Measurements from ENCODE around the gene STX11. TPM values are rescaled to one million over a fixed set of nuclear protein-coding genes. Genes with fewer than 3 reads are reported as not detected.

STX11 gene
- total RNA-seq, 1 experiment from 2014 or later, result 0.69 TPM

DNA sequence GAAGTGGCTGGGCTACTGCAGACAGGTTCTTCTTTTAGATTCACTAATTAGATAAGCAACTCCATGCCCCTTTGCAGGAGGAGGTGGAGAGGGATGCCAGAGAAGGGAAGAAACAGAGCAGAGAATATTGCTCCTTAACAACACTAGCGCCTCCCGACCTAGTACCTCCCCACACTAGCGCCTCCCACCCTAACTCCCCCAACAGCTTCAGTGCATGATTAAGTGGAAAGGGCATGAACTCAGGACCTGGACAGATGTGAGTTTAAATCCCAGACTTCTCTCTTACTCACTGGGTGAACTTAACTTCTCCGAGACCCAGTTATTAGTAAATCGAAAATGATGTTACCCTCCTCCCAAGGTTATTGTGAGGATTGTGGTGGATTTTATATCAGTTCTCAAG, 25.7 kb downstream of the STX11 start:
- no peaks in the 10 kb centered on the region for H3K36me3 ChIP-seq (ENCODE audit: control insufficient read depth in 1 of 2, insufficient read depth in 2 of 2, low read length in 2 of 2)
- no peaks in the 10 kb centered on the region for H3K79me2 ChIP-seq (ENCODE audit: insufficient read depth, low read length)
- DNase-seq (ENCODE audit: low read depth, low spot score) (no peak), ATAC-seq (no peak)
- intact Hi-C loops (cut with micrococcal nuclease), result no loop called here
- no peaks in the 10 kb centered on the region for H3K27me3 ChIP-seq (ENCODE audit: insufficient read depth, low read length)
- ChIA-PET POLR2A (no interaction called here), RAD21 (ENCODE audit: low non-redundant PET in 1 of 2, low total read pairs in 2 of 2, uncharacterized antibody in 2 of 2, unreplicated experiment in 2 of 2) (no interaction called here), CTCF (no interaction called here)
- no peak overlapping the region for H3K4me3 ChIP-seq (replicated peaks in 1 of 2; ENCODE audit: low read depth in 1 of 2, low read length in 2 of 2)
- no peaks in the 10 kb centered on the region for H3K9me2 ChIP-seq (ENCODE audit: insufficient read depth)
- H3K9me3 ChIP-seq (ENCODE audit: control insufficient read depth in 1 of 2, insufficient read depth in 1 of 2, low read depth in 1 of 2, low read length in 2 of 2), result no peaks in the 10 kb centered on the region
- no peak overlapping the region for H3K27ac ChIP-seq (ENCODE audit: low read depth, low read length)
- TF ChIP-seq TCF7L2 (IDR thresholded peaks at IDR 0.05; ENCODE audit: borderline replicate concordance, extremely low read depth, insufficient read depth, insufficient read length) (no peak), JUND (IDR thresholded peaks at IDR 0.05) (no peak), EZH2phosphoT487 (IDR thresholded peaks at IDR 0.05; ENCODE audit: borderline replicate concordance) (no peak)
- BruUV-seq (replicated peaks), result no TSS peak
- H3K9ac ChIP-seq (ENCODE audit: low read length), result no peak overlapping the region
- H3K4me2 ChIP-seq (ENCODE audit: low read length), result no peak overlapping the region
- no peaks in the 10 kb centered on the region for H4K20me1 ChIP-seq (ENCODE audit: insufficient read depth)
- H2AFZ ChIP-seq (ENCODE audit: low read depth, low read length, poor library complexity, severe bottlenecking), result no peak overlapping the region
- H3K4me1 ChIP-seq (ENCODE audit: control insufficient read depth in 1 of 2, insufficient read depth in 2 of 2, low read length in 2 of 2), result no peaks in the 10 kb centered on the region

DNA sequence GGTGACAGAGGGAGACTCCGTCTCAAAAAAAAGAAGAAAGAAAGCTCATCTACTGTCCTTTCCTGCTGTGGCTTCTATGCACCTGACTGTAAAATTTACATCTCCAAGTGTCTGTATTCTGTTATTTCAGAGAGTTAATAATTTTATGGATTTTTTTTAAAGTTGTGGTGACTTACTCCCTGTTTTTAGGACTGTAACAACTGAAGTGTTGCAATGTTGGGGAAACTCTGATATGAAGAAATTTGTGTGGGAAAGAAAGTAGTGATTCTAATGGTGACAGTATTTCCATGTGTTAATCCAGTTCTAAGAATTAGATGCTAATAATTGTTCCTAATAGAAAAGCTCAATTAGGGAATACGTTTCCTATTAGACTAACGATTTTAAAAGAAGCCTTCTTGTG, 27.4 kb downstream of the STX11 start:
- Histone ChIP-seq H3K4me3 (replicated peaks in 1 of 2; ENCODE audit: low read depth in 1 of 2, low read length in 2 of 2) (no peak overlapping the region), H4K20me1 (ENCODE audit: insufficient read depth) (no peaks in the 10 kb centered on the region), H3K79me2 (ENCODE audit: insufficient read depth, low read length) (no peaks in the 10 kb centered on the region), H3K4me1 (ENCODE audit: control insufficient read depth in 1 of 2, insufficient read depth in 2 of 2, low read length in 2 of 2) (no peaks in the 10 kb centered on the region), H2AFZ (ENCODE audit: low read depth, low read length, poor library complexity, severe bottlenecking) (no peak overlapping the region), H3K9me3 (ENCODE audit: control insufficient read depth in 1 of 2, insufficient read depth in 1 of 2, low read depth in 1 of 2, low read length in 2 of 2) (no peaks in the 10 kb centered on the region), H3K27ac (ENCODE audit: low read depth, low read length) (no peak overlapping the region), H3K9me2 (ENCODE audit: insufficient read depth) (no peaks in the 10 kb centered on the region), H3K36me3 (ENCODE audit: control insufficient read depth in 1 of 2, insufficient read depth in 2 of 2, low read length in 2 of 2) (no peaks in the 10 kb centered on the region), H3K27me3 (ENCODE audit: insufficient read depth, low read length) (no peaks in the 10 kb centered on the region), H3K4me2 (ENCODE audit: low read length) (no peak overlapping the region), H3K9ac (ENCODE audit: low read length) (no peak overlapping the region)
- ChIA-PET POLR2A (no interaction called here), CTCF (no interaction called here), RAD21 (ENCODE audit: low non-redundant PET in 1 of 2, low total read pairs in 2 of 2, uncharacterized antibody in 2 of 2, unreplicated experiment in 2 of 2) (no interaction called here)
- TF ChIP-seq EGR1 (IDR thresholded peaks at IDR 0.05; ENCODE audit: low read depth) (no peak), RAD21 (IDR thresholded peaks at IDR 0.05; ENCODE audit: low read depth) (no peak), POLR2A (IDR thresholded peaks at IDR 0.05; ENCODE audit: borderline replicate concordance, extremely low read depth, insufficient read depth, insufficient read length) (no peak), ELF1 (IDR thresholded peaks at IDR 0.05; ENCODE audit: borderline replicate concordance, low read depth) (no peak), ZFX (IDR thresholded peaks at IDR 0.05) (no peak), FOSL1 (IDR thresholded peaks at IDR 0.05; ENCODE audit: low read depth) (no peak), TCF7L2 (IDR thresholded peaks at IDR 0.05; ENCODE audit: borderline replicate concordance, extremely low read depth, insufficient read depth, insufficient read length) (no peak), SP1 (IDR thresholded peaks at IDR 0.05; ENCODE audit: low read depth) (no peak), POLR2AphosphoS5 (IDR thresholded peaks at IDR 0.05; ENCODE audit: low read depth, low read length) (no peak)
- TF ChIP-seq, protein P1, sequence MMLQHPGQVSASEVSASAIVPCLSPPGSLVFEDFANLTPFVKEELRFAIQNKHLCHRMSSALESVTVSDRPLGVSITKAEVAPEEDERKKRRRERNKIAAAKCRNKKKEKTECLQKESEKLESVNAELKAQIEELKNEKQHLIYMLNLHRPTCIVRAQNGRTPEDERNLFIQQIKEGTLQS (IDR thresholded peaks at IDR 0.05), result no peak
- DNase-seq (ENCODE audit: low read depth, low spot score), result no peak
- no peak for ATAC-seq
- intact Hi-C loops (cut with micrococcal nuclease), result no loop called here
- BruUV-seq (replicated peaks), result no TSS peak
